B cell (primary cell): ENCODE measurements around the gene TSN. TPM values are rescaled to one million over a fixed set of nuclear protein-coding genes. Genes with fewer than 3 reads are reported as not detected.

Experiments used
- ATAC-seq: fragments of 200-7000 bp; cut with Tn5 transposase; one replicate; pipeline ENCODE4 v1.10.0; 2021; ENCODE audit warnings: low read depth, mild to moderate bottlenecking, moderate number of reproducible peaks, moderate library complexity
- CTCF ChIA-PET: fragments of 350-600 bp; sonication (Branson Sonifier 250); formaldehyde crosslinking; loops from one replicate; lab custom pipeline; 2021; ENCODE audit warnings: antibody characterized with exemption, inconsistent platforms; lab: Charles Lee
- POLR2A ChIA-PET: fragments of 350-600 bp; sonication (Branson Sonifier 250); formaldehyde crosslinking; loops from one replicate; lab custom pipeline; 2021; ENCODE audit warnings: antibody characterized with exemption; lab: Charles Lee
- DNase-seq: peaks from one replicate; pipeline ENCODE4 v3.0.0; 2013
- H2AFZ ChIP-seq: 2 replicates; pipeline ENCODE4 v1.6.1; 2012; ENCODE audit warnings: mild to moderate bottlenecking, low read depth, low read length; ENCODE audit not compliant: insufficient read depth, poor library complexity, severe bottlenecking
- H3K27ac ChIP-seq, 2 donors: 1 replicate in 1 of 2; 2 replicates in 1 of 2; pipeline ENCODE4 v1.5.1; 2012 to 2013; ENCODE audit warnings: low read length in 2 of 2, mild to moderate bottlenecking in 2 of 2, moderate library complexity in 1 of 2
- H3K27me3 ChIP-seq, 4 experiments: fragments of 200-600 bp in 1 of 4; sonication (generic) in 1 of 4; replicated peaks in 1 of 4; 1 replicate in 2 of 4; 2 replicates in 2 of 4; pipeline versions ENCODE4 v1.6.1 to v1.7.0; 2013 to 2016; ENCODE audit warnings: low read length in 3 of 4, mild to moderate bottlenecking in 2 of 4, mixed read lengths in 1 of 4, moderate library complexity in 1 of 4; ENCODE audit not compliant: insufficient read depth in 4 of 4, control insufficient read depth in 3 of 4; ENCODE audit errors: control extremely low read depth in 1 of 4
- H3K36me3 ChIP-seq, 2 experiments: replicated peaks in 1 of 2; 1 replicate in 1 of 2; 2 replicates in 1 of 2; pipeline versions ENCODE4 v1.6.1 to v1.7.1; 2013; ENCODE audit warnings: low read length in 1 of 2; ENCODE audit not compliant: insufficient read depth in 2 of 2, control insufficient read depth in 1 of 2; ENCODE audit errors: control extremely low read depth in 1 of 2, extremely low read depth in 1 of 2
- H3K4me1 ChIP-seq, 2 donors: fragments of 200-600 bp in 1 of 2; sonication (generic) in 1 of 2; 1 replicate in 1 of 2; 2 replicates in 1 of 2; pipeline versions ENCODE4 v1.5.1 to v1.6.1; 2013 to 2017; ENCODE audit warnings: low read length in 2 of 2; ENCODE audit not compliant: control insufficient read depth in 2 of 2, insufficient read depth in 2 of 2
- H3K4me2 ChIP-seq: replicated peaks from 2 replicates; pipeline ENCODE3; 2012; ENCODE audit warnings: mild to moderate bottlenecking, low read depth, low read length; ENCODE audit not compliant: poor library complexity, severe bottlenecking
- H3K4me3 ChIP-seq, 5 experiments: fragments of 200-600 bp in 1 of 5; sonication (generic) in 1 of 5; 1 replicate in 3 of 5; 2 replicates in 2 of 5; pipeline versions ENCODE4 v1.5.1 to v1.7.0; 2011 to 2016; ENCODE audit warnings: low read length in 4 of 5, mild to moderate bottlenecking in 4 of 5, low read depth in 2 of 5, control low read depth in 1 of 5, moderate library complexity in 1 of 5; ENCODE audit not compliant: insufficient read depth in 1 of 5; ENCODE audit errors: control extremely low read depth in 1 of 5, extremely low read depth in 1 of 5
- H3K79me2 ChIP-seq: fragments of 200-600 bp; sonication (generic); one replicate; pipeline ENCODE4 v1.6.0; 2016; ENCODE audit warnings: low read length; ENCODE audit not compliant: control insufficient read depth, insufficient read depth
- H3K9ac ChIP-seq: fragments of 200-600 bp; sonication (generic); 2 replicates; pipeline ENCODE4 v1.6.1; 2017; ENCODE audit warnings: mild to moderate bottlenecking, low read length, moderate library complexity
- H3K9me3 ChIP-seq, 3 donors: one replicate each; pipeline versions ENCODE4 v1.6.1 to v1.7.1; 2013; ENCODE audit warnings: low read length in 2 of 3; ENCODE audit not compliant: control insufficient read depth in 2 of 3, insufficient read depth in 1 of 3; ENCODE audit errors: control extremely low read depth in 1 of 3
- H4K20me1 ChIP-seq: 2 replicates; pipeline ENCODE4 v1.6.0; 2012; ENCODE audit warnings: mild to moderate bottlenecking, low read length; ENCODE audit not compliant: insufficient read depth, control insufficient read depth, poor library complexity, severe bottlenecking
- H3K27ac Mint-ChIP-seq: one replicate; pipeline ENCODE4 v1.8.0; 2021; ENCODE audit warnings: mixed read lengths
- H3K27me3 Mint-ChIP-seq: one replicate; pipeline ENCODE4 v1.8.0; 2021; ENCODE audit warnings: mixed read lengths
- H3K4me1 Mint-ChIP-seq: one replicate; pipeline ENCODE4 v1.8.0; 2021; ENCODE audit warnings: mixed read lengths
- H3K4me3 Mint-ChIP-seq: one replicate; pipeline ENCODE4 v1.8.0; 2021; ENCODE audit warnings: mixed read lengths
- H3K9me3 Mint-ChIP-seq: one replicate; pipeline ENCODE4 v1.8.0; 2022; ENCODE audit warnings: mixed read lengths; ENCODE audit not compliant: insufficient read depth
- CTCF ChIP-seq: fragments of 200-600 bp; IDR thresholded peaks from one replicate; pipeline ENCODE4 v1.8.0; 2022; ENCODE audit warnings: antibody characterized with exemption, mild to moderate bottlenecking
- EZH2 ChIP-seq: IDR thresholded peaks from 2 replicates; pipeline ENCODE4 v1.6.1; 2012; ENCODE audit warnings: borderline replicate concordance, low read depth, mild to moderate bottlenecking, moderate library complexity, low read length; ENCODE audit not compliant: insufficient read depth, poor library complexity, severe bottlenecking
- WGBS: methylation state at CpG from one replicate; pipeline ENCODE4 v1.1.5; 2013; ENCODE audit warnings: missing lambda C conversion rate; ENCODE audit not compliant: insufficient coverage; 5-methylcytosine and 5-hydroxymethylcytosine counted together
- intact Hi-C: fragments of 100-400 bp; cut with micrococcal nuclease; formaldehyde crosslinking; loops from one replicate; pipeline ENCODE4 v1.10.0; 2022
- polyA plus RNA-seq: library from polyadenylated mRNA; depleted of rRNA; stranded (reverse); fragments of >200 nt; gene quantifications from 2 replicates; pipeline ENCODE4 v1.2.3, GENCODE V29; 2012
- total RNA-seq, 2 donors: library from RNA; stranded (reverse); fragments of 120-200 nt in 1 of 2; gene quantifications; 1 replicate in 1 of 2; 2 replicates in 1 of 2; pipeline versions ENCODE4 v1.2.3 to v1.2.4, GENCODE V29; 2013 to 2022

The TSN gene
- total and polyA plus RNA-seq, 2 donors (not counting 1 experiment from before 2014, with no cell fraction given) = 10.8 to 43.4 TPM

- ChIA-PET CTCF (interaction anchor here (0.6 to 1.3 kb wide), 2 partner anchors 10 to 318 kb away, joined by 3 read pairs; no protein-coding TSS in a partner anchor), POLR2A (no interaction called here)
- Histone ChIP-seq H3K9ac (no peak overlapping the region), H3K4me1 (peaks cover 0 to 6% of the 10 kb centered on the region in 2 donors), H3K27ac (no peak overlapping the region), H3K36me3 (peaks cover 1 to 11% of the 10 kb centered on the region in 2 experiments), H4K20me1 (no peaks in the 10 kb centered on the region), H2AFZ (no peak overlapping the region), H3K79me2 (no peaks in the 10 kb centered on the region), H3K4me2 (no peak overlapping the region), H3K4me3 (no peak overlapping the region), H3K9me3 (no peaks in the 10 kb centered on the region), H3K27me3 (no peaks in the 10 kb centered on the region)
- no peaks in the 10 kb centered on the region for H3K9me3 Mint-ChIP-seq
- no peak overlapping the region for H3K27ac Mint-ChIP-seq
- H3K27me3 Mint-ChIP-seq = no peaks in the 10 kb centered on the region
- H3K4me1 Mint-ChIP-seq = peaks cover 3% of the 10 kb centered on the region
- no peak overlapping the region for H3K4me3 Mint-ChIP-seq
- intact Hi-C loops = no loop called here
- DNase-seq = no peak
- TF ChIP-seq EZH2 (no peak), CTCF (no peak)
- ATAC-seq = no peak
- 96% methylated on average over 5 of the region's 8 CpGs for WGBS
Measured at GRCh38 chr2:121721926-121722325, 33.5 kb upstream of the TSN start.

- Histone ChIP-seq H2AFZ (no peak overlapping the region), H3K4me1 (peaks cover 0 to 6% of the 10 kb centered on the region in 2 donors), H3K4me3 (no peak overlapping the region), H3K27ac (no peak overlapping the region), H3K36me3 (peaks cover 1 to 16% of the 10 kb centered on the region in 2 experiments), H3K79me2 (no peaks in the 10 kb centered on the region), H3K27me3 (no peaks in the 10 kb centered on the region), H4K20me1 (no peaks in the 10 kb centered on the region), H3K9ac (no peak overlapping the region), H3K4me2 (no peak overlapping the region), H3K9me3 (no peaks in the 10 kb centered on the region)
- DNase-seq (no peak), ATAC-seq (no peak)
- peaks cover 3% of the 10 kb centered on the region for H3K4me1 Mint-ChIP-seq
- no peak overlapping the region for H3K4me3 Mint-ChIP-seq
- 83% methylated on average over 5 of the region's 5 CpGs for WGBS
- ChIA-PET POLR2A (no interaction called here), CTCF (no interaction called here)
- no peaks in the 10 kb centered on the region for H3K27me3 Mint-ChIP-seq
- intact Hi-C loops = no loop called here
- no peak for TF ChIP-seq EZH2
- TF ChIP-seq CTCF = no peak
- H3K27ac Mint-ChIP-seq = no peak overlapping the region
- H3K9me3 Mint-ChIP-seq = no peaks in the 10 kb centered on the region
Measured at GRCh38 chr2:121722479-121722878, 33.0 kb upstream of the TSN start.
